22Rv1 (cell line): Measurements from ENCODE around the gene CARD11.

ENCODE experiments used
- CTCF ChIP-seq: fragments of 450-650 bp; IDR thresholded peaks from 2 replicates; pipeline ENCODE4 v1.5.1; 2017; ENCODE audit warnings: mild to moderate bottlenecking
- ZFX ChIP-seq: fragments of 450-650 bp; IDR thresholded peaks from 2 replicates; pipeline ENCODE4 v1.6.1; 2017; ENCODE audit warnings: antibody characterized with exemption, borderline replicate concordance

- no peak for TF ChIP-seq CTCF
- no peak for TF ChIP-seq ZFX
Observed at GRCh38 chr7:2979951-2980350, 63.7 kb downstream of the CARD11 start.
